Measurements from ENCODE around the gene PIGR.

Gene PIGR

GRCh38 chr1:206896261-206896660 is 50.0 kb downstream of the PIGR start:
- no peak for DNase-seq (ENCODE audit: low read depth, low spot score)
- peak overlapping the region; percentile 91 for H3K27ac ChIP-seq

- H3K27ac ChIP-seq = peak overlapping the region; percentile 91
- no peak for DNase-seq (ENCODE audit: low read depth, low spot score)
These were observed 50.4 kb downstream of the PIGR start for GRCh38 chr1:206895837-206896242.

GRCh38 chr1:206895325-206895724 is 50.9 kb downstream of the PIGR start:
- H3K27ac ChIP-seq = peak overlapping the region; percentile 91
- peak; percentile 95 for DNase-seq (ENCODE audit: low read depth, low spot score)

GRCh38 chr1:206893380-206893779 is 52.9 kb downstream of the PIGR start:
- no peak for DNase-seq (ENCODE audit: low read depth, low spot score)
- peak overlapping the region; percentile 40 for H3K27ac ChIP-seq

GRCh38 chr1:206892351-206892984 is 53.8 kb downstream of the PIGR start:
- no peak for DNase-seq (ENCODE audit: low read depth, low spot score)
- peak overlapping the region; percentile 40 for H3K27ac ChIP-seq

GRCh38 chr1:206891412-206891811 is 54.9 kb downstream of the PIGR start:
- peak overlapping the region; percentile 86 for H3K27ac ChIP-seq
- no peak for DNase-seq (ENCODE audit: low read depth, low spot score)

- DNase-seq (ENCODE audit: low read depth, low spot score) = no peak
These were observed 55.9 kb downstream of the PIGR start for GRCh38 chr1:206890125-206891060.

GRCh38 chr1:206887701-206888100 is 58.6 kb downstream of the PIGR start:
- no peak for DNase-seq (ENCODE audit: low read depth, low spot score)
- peak overlapping the region; percentile 5 for H3K27ac ChIP-seq

More at GRCh38 chr1:206890125-206891060, 55.9 kb downstream of the PIGR start:
- H3K27ac ChIP-seq = peak overlapping the region; percentile 86

GRCh38 chr1:206886831-206887230 is 59.4 kb downstream of the PIGR start:
- no peak for DNase-seq (ENCODE audit: low read depth, low spot score)
- H3K27ac ChIP-seq = no peak overlapping the region

- DNase-seq (ENCODE audit: low read depth, low spot score) = peak; percentile 53
- peak overlapping the region; percentile 59 for H3K27ac ChIP-seq
These were observed 60.8 kb downstream of the PIGR start for GRCh38 chr1:206885341-206886060.

GRCh38 chr1:206883876-206884275 is 62.4 kb downstream of the PIGR start:
- DNase-seq (ENCODE audit: low read depth, low spot score) = no peak
- H3K27ac ChIP-seq = no peak overlapping the region

GRCh38 chr1:206883160-206883559 is 63.1 kb downstream of the PIGR start:
- DNase-seq (ENCODE audit: low read depth, low spot score) = no peak
- no peak overlapping the region for H3K27ac ChIP-seq

GRCh38 chr1:206882555-206882954 is 63.7 kb downstream of the PIGR start:
- H3K27ac ChIP-seq = no peak overlapping the region
- no peak for DNase-seq (ENCODE audit: low read depth, low spot score)

- H3K27ac ChIP-seq = no peak overlapping the region
- no peak for DNase-seq (ENCODE audit: low read depth, low spot score)
These were observed 66.0 kb downstream of the PIGR start for GRCh38 chr1:206880314-206880713.

Data from epithelial cell of prostate (primary cell).